Adrenal gland (tissue), 5 donors: ENCODE data around the gene PRLR.

Experiments used
- POLR2A ChIP-seq, 2 donors: fragments of 450-650 bp; IDR thresholded peaks; one replicate each; pipeline ENCODE4 v1.6.1; 2017; ENCODE audit warnings: antibody characterized with exemption in 2 of 2, mild to moderate bottlenecking in 2 of 2, moderate library complexity in 1 of 2
- TF ChIP-seq, protein P1 (sequence below), 6 experiments: fragments of 450-650 bp in 4 of 6; fragments of 200-600 bp in 2 of 6; sonication (generic) in 1 of 6; IDR thresholded peaks; 1 replicate in 5 of 6; 2 replicates in 1 of 6; pipeline versions ENCODE4 v1.5.1 to v1.8.0; 2016 to 2021; ENCODE audit warnings: antibody characterized with exemption in 6 of 6, mild to moderate bottlenecking in 2 of 6, moderate library complexity in 1 of 6
- donor health status: DM: no; HTN: no; CAD: no.

DNA sequence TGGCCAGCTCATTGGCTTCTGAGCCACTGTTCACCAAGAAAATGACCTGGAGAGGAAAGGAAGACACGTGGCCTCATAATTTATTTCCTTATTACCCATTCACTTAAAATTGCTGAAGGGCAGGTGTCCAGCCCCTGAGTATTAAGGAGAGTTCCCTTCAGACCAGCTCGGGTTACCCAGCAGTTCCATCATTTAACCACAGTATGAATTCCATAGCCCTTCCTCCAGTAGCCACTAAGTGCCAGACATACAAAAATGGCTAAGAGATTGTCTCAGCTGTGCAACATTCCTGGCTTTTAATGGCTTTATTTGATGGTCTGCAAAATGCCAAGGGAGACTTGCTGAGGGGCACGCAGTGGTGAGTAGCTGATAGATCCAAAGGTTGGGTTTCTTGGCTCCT is 195.0 kb downstream of the PRLR start:
- TF ChIP-seq, protein P1, sequence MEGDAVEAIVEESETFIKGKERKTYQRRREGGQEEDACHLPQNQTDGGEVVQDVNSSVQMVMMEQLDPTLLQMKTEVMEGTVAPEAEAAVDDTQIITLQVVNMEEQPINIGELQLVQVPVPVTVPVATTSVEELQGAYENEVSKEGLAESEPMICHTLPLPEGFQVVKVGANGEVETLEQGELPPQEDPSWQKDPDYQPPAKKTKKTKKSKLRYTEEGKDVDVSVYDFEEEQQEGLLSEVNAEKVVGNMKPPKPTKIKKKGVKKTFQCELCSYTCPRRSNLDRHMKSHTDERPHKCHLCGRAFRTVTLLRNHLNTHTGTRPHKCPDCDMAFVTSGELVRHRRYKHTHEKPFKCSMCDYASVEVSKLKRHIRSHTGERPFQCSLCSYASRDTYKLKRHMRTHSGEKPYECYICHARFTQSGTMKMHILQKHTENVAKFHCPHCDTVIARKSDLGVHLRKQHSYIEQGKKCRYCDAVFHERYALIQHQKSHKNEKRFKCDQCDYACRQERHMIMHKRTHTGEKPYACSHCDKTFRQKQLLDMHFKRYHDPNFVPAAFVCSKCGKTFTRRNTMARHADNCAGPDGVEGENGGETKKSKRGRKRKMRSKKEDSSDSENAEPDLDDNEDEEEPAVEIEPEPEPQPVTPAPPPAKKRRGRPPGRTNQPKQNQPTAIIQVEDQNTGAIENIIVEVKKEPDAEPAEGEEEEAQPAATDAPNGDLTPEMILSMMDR (IDR thresholded peaks at IDR 0.05) = no peak
- TF ChIP-seq POLR2A (IDR thresholded peaks at IDR 0.05) = no peak
